ENCODE measurements around the gene KHDC4. TPM values are rescaled to one million over a fixed set of nuclear protein-coding genes. Genes with fewer than 3 reads are reported as not detected.
A peak's percentile ranks its signal among the peaks of the same experiment; 100 is the strongest.
"Not testable (repeated sequence)": the region's sequence is repeated elsewhere in the genome, so short reads cannot be mapped to it uniquely, and the experiment has no call there.

Gene KHDC4
- total RNA-seq, 1 donor from 2014 or later = 44.5 TPM

DNA sequence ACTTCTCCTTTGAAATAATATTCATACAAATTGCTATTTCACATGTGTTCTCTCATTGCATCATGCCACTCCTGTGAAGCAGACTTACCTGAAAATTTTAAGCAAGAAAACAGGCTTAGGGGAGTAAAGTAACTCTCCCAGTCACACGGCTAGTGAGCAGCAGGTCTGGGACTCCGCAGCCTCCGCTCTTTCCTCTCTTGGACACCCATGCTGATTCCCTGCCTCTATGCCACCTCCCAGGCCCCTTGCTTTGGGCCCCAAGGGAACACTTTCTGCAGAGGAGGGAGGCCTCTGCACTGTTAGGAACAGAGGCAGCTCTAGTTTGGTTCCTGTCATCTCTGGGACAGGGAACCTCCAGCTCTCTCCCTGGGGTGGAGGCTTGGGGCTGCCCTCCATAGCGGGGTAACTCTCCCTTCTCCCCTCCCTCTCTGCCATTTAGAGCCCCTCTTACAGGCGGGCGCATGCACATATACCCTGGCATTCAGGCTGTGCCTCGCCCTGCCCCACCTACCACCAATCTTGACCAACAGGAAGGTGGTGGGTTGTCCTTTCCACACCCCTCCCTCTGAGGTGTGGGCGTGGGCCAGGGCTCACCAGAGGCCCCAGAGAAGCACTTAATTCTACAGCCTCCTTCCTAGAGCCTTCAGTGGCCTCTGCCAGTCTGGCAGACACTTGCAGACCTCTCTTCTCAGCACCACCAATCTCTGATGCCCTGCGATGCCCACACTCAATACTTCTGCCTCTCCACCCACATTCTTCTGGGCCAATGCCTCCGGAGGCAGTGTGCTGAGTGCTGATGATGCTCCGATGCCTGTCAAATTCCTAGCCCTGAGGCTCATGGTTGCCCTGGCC is 7.0 kb upstream of the KHDC4 start, which contains the start of gene RXFP4:
Gene RXFP4, plus strand, starts transcription at position 646 of the 852 bp plus-strand sequence. Its CDS starts 72 bp downstream, at position 718.
- no peak for DNase-seq (ENCODE audit: low spot score)

DNA sequence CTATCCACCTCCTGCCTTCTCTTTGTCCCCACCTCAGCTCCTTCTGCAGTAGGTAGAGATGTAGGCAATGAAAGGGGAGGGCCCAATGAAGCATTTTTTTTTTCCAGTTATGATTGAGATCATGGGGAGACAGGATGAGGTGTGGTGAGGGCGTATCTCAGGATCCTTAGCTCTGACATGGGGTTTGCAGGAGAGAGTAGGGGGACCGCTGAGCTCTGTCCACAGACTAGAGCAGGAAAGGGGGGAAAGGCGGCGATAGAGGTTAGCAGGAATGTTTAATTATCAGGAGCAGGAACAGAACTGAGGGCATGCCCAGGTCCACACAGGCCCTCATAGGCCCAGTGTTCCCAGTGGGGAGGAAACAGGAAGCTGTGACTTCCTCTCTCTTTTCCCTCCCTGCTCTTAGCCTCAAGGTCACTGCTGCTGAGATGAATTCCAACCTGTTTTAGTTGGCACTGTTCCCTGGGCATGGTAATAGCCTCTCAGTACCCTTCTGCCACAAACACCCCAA is 6.3 kb upstream of the KHDC4 start:
- peak; percentile 62 for DNase-seq (ENCODE audit: low spot score)

DNA sequence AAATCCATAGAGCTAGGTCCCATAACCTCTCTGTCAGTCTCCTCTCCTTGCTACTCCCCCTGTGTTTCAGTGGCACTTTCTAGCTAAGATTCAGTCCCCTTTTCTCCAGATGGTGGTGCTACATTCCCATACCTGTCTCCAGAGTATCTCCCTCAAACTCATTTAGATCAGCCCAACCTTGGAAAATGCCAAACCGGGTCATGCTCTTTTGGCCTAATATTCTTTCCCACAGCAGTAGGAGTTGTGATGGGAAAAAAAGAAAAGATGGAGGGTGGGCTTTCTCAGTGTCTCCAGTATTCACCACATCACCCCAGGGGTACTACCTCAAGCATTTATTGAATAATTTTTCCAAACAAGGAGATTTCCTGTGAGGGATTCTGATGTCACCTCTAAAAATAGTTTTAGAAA is 4.0 kb upstream of the KHDC4 start:
- peak; percentile 45 for DNase-seq (ENCODE audit: low spot score)

DNA sequence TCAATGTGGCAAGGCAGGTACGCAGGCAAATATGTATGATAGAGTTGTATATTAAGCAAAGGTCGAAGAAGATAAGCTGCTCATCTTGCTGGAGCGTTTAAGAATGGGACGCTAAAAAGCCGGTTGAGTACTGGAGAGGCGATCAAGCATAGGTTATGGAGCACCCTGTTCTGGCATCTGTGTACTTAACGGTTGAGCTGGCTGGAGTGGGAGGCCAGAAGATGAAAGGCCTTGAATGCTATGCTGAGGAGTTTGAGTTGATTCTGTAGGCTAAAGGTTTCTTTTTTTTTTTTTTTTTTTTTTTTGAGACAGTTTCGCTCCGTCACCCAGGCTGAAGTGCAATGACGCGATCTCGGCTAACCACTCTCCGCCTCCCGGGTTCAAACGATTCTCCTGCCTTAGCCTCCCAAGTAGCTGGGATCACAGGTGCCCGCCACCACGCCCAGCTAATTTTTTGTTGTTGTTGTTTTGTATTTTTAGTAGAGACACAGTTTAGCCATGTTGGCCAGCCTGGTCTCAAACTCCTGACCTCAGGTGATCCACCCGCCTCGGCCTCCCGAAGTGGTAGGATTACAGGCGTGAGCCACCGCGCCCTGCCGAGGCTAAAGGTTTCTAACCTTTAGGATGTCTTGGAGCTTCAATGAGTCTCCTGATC is 850 bp upstream of the KHDC4 start:
- DNase-seq (ENCODE audit: low spot score) = no peak

DNA sequence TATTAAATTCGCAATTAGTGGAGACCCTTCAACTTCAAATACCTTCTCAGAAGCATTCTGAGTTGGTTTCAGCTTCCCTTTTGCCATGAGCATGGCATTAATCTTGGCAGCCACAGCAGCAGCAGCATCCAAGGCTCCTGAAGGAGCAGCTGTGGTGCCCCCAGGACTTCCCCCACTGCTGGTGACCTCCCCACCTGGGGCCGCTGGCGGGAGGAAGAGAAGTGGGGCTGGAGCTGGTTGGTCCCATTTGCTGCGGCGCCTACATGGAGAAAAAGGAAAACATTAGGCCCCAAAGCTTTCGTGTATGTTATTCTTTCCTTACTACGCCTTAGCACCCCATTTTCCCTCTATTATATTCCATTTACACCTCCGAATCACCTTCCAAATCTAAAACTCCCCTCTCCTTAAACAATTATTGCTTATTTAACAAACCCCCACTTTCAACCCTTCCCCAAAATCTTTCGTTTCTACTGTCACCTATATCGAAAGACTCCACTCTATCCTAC is 569 bp downstream of the KHDC4 start:
- DNase-seq (ENCODE audit: low spot score) = no peak

DNA sequence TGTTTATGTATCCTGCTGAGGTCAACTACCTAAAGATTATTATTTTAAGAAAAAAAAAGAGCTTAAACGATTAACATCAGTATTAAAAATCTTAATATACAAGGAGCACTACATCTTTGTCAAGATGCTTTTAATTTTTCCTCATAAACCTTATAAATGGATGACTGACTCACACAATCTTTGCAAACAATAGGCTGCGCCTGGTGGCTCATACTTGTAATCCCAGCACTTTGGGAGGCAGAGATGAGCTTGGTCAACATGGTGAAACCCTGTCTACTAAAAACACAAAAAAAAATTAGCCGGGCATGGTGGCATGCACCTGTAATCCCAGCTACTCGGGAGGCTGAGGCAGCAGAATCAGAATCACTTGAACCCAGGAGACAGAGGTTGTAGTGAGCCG is 1.7 kb downstream of the KHDC4 start:
- no peak for DNase-seq (ENCODE audit: low spot score)

DNA sequence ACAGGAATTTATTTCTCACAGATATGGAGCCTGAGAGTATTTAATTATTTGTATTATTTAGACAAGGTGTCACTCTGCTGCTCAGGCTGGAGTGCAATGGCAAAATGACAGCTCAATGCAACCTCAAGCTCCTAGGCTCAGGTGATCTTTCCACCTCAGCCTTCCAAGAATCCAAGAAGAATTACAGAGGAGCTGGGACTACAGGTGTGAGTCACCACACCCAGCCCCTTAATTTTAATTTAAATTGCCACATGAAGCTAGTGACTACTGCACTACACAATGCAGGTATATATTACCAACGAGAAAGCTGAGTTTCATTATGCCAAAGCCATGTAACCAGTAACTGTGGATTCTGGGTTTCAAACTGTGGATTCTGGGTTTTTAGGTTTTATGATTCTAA is 2.1 kb downstream of the KHDC4 start:
- no peak for DNase-seq (ENCODE audit: low spot score)

DNA sequence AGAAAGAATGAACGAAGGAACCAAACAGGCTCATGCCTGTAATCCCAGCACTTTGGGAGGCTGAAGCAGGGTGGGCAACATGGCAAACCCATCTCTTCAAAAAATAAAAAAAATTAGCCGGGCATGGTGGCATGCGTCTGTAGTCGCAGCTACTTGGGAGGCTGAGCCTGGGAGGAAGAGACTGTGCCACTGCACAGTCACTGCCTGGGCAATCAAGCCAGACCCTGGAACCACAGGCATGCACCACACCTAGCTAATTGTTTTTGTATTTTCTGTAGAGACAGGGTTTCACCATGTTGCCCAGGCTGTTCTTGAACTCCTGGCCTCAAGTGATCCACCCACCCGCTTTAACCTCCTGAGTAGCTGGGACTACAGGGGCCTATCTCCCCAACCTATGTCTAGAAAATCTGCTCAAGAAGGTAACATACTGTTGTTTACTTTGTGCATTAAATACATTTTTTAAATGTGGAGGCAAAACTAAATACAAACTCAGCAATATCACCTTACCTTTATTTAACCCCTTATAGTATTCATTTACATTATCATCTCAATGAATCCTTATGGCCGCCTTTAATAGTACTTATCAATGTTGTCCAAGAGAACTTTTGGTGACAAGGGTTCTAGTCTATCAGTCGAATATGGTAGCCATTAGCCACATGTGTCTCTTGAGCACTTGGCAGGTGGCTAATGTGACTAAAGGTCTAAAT is 2.7 kb downstream of the KHDC4 start:
- DNase-seq (ENCODE audit: low spot score) = no peak

DNA sequence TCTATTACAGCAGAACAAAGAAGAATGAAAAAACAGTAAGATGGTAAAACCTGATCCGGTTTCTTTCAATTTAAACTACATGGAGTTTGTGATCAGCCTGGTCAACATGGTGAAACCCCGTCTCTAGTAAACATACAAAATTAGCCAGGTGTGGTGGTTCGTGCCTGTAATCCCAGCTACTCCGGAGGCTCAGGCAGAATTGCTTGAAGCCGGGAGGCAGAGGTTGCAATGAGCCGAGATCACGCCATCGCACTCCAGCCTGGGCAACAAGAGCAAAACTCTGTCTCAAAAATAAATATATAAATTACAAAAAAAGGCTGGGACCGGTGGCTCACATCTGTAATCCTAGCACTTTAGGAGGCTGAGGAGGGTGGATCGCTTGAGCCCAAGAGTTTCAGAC is 3.5 kb downstream of the KHDC4 start:
- DNase-seq (ENCODE audit: low spot score) = not testable (repeated sequence)

DNA sequence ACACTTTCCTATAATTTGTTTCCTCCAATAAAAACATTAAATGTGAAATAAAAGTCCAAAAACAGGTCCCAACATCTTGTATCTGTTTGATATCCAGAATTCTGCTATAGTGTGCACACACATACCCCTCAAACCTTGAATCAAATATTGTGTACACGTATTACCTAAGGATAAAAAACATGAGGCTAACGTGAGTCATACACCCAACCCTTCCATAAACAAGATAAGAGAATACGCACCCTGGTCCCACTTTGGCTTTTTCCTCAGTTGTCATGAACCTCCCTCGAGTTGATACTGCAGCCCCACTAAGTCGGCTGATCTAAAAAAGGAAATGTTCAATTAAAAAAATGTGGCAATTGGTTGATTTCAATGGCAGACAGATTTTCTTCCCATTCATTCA is 5.2 kb downstream of the KHDC4 start:
- DNase-seq (ENCODE audit: low spot score) = no peak

DNA sequence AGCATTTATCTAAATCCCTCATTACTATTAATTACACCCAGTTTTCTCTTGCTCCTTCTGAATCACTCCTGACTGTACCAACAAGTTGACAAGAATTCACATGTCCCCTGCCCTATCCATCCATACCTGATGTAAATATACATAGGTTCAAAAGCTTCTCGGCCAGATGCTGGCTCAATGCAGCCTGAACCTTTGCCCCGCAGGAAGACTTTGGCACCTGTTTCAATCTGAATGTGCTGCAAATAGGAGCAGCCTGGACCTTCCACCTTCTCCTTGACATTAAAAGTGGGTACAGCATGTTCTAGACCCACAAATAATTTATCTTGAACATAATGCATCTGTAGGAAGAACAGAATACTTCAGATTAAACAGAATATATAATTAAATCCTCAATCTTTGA is 8.7 kb downstream of the KHDC4 start:
- DNase-seq (ENCODE audit: low spot score) = no peak

DNA sequence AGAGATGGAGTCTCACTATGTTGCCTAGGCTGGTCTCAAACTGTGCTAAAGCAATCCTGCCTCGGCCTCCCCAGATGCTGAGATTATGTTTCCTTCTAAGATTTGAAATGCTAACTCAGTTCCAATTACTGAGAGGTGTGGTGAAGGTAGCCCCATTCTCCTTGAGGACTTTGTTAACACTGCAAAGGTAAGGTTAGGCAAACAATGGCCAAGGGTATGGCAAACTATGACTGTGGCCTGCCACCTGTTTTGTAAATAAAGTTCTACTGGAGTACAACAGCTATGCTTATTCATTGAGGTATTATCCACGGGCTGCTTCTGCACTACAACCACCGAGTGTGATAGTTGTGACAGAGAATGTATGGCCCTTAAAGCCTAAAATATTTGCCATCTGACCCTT is 13.5 kb downstream of the KHDC4 start:
- no peak for DNase-seq (ENCODE audit: low spot score)

DNA sequence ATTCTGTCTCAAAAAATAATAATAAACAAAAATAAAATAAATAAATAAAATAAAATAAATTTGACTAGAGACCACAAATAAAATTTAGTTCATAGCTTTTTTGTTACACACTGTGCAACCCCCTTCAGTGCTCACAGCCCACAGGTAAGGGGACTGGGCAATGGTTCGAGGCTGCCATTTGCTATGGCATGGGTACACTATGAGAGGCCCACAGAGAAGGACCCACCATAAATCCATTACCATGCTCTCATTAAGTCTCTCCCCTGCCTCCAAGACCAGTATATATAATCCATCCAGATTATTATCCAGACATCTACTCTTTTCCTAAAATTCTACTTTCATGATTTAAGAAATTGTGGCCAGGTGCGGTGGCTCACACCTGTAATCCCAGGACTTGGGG is 14.4 kb downstream of the KHDC4 start:
- no peak for DNase-seq (ENCODE audit: low spot score)

DNA sequence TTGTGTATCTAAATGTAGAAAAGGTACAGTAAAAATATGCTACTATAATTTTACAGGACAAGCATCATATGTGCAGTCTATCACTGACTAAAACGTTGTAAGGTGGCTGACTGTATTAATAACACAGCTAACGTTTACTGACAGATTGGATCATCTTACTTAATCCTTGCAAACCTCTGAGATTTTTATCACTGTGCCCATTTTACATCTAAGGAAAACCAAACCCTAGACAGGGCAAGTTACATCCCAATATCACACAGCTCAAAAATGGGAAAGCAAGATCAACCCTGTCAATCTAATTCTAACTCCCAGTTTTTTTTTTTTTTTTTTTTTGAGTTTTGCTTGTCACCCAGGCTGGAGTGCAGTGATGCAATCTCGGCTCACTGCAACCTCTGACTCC is 15.6 kb downstream of the KHDC4 start:
- no peak for DNase-seq (ENCODE audit: low spot score)

DNA sequence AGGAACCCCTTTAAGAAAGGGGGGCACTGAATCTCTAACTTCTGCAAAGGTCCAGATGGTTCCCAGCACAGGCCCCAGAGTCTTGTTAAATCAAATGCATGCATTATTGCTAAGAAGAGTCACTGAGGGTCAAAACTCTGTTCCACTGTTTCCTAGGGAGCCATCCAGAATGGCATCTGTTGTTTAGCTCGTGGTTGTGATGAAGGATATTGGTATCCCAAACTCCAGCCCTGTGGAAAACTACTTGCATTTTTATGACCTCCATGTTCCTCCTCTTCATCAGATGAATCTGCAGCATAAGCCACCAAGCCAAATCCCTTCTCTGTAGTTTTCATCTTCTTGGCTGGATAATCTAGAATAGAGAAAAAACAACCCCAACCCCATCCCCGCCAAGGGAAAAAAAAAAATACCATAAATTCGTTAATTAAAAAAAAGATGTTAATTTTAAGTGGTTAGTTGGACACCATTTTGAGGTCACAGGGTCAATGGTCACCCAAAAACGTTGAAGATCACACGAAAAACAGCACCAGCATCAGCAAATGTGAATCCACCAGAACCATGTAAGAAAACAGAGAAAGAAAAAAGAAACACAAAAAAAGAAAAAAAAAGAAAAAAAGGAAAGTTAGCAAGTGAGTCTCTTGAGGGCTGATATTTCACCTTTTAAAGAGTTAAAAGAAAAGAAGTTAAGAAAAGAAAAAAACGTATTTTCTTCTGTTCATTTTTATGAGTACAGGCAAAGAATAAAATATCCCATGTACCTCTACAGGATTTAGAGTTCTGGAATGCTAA is 20.1 kb downstream of the KHDC4 start:
- no peak for DNase-seq (ENCODE audit: low spot score)

DNA sequence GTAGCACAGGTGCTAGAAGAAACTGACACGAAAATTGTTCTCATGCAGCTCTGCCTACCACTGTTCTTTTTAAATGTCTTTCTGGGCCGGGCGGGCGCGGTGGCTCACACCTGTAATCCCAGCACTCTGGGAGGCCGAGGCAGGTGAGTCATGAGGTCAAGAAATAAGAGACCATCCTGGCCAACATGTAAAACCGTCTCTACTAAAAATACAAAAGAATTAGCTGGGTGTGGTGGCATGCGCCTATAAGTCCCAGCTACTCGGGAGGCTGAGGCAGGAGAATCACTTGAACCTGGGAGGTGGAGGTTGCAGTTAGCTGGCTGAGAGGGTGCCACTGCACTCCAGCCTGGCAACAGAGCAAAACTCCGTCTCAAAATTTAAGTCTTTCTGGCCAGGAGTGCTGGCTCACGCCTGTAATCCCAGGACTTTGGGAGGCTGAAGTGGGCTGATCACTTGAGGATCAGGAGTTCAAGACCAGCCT is 22.1 kb downstream of the KHDC4 start:
- no peak for DNase-seq (ENCODE audit: low spot score)

DNA sequence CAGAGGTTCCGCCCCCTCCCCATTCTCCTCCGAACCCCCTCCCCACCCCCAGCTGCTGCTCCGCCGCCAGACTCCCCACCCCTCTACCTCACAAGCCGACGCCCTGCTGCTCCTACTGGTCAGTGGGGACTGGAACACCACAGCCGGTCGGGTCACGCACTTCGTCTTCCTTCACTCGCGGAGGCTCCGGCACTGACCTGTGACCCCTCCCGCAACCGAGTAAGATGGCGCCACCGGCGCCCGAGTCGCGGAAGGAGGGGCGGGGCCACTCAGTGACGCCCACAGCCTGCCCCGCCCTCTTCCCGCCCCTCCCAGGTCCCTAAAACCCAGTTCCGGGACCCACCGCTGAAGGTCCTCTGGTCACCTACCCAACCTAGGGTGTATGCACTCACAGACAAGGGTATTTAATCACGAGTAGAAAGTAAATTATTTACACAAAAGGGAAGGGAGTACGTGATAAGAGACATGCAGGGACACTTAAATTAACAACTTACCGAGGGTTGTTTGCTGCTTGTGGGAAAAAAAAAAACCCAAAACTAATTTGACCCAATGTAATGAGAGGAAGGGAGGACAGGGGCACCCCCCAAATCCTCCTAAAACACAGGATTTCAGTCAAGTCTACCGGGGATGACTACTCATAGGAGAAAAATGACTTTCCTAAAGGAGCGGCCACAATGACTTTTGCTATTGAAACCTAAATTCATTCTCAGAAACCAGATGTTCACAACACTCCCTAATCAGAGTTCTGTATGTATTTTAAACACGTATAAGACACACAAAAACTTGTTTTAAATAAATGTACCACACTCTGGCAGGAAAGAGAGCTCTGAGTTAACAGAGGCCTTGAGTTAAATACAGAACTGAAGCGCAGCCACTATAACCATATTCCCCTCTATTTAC is 22.8 kb downstream of the KHDC4 start, which contains the start of gene RIT1:
Gene RIT1, minus strand, starts transcription at position 194 of the 900 bp plus-strand sequence. CDS start 588 bp downstream, outside the sequence.
- DNase-seq (ENCODE audit: low spot score) = peak; percentile 89

DNA sequence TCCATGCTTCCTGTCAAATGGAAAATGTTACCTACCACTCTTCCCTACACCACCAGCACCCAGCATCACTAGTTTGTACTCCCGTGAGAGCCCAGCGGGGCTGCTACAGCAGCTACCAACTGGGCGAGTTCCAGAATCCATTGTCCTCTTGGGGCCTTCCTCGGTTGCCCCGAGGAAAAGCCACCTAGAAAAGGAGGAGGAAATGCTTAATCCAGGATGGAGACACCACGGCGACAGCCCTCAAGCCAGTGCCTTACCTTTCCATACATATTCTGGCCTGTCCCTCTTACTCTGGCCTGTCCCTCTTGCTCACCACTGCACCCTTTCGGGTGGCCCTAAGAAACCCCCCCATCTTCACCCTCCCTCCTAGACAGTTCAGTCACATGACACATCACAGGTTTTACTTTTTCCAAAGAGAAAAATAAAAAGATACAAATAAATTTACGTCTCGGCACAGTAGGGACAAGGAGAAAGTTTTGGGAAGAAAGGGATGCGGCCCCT is 23.5 kb downstream of the KHDC4 start:
- DNase-seq (ENCODE audit: low spot score) = peak; percentile 17

DNA sequence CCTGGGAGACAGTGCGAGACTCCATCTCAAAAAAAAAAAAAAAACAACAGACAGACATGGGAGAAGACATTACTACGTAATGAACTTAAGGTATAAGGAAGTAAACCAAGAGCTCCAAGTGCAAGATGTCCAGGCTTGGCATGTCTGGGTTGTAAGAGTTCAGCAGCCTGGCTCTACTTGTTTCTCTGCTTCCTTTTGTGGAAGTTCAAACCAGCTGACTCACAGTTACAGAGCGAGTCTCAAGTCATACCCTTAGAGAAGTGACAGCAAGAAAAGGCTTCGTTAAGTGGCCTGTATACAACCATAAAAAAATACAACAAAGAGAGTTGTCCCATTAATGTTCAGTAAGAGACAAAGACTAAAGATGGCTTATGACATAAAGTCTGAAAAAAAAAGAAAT is 24.3 kb downstream of the KHDC4 start:
- DNase-seq (ENCODE audit: low spot score) = peak; percentile 58

DNA sequence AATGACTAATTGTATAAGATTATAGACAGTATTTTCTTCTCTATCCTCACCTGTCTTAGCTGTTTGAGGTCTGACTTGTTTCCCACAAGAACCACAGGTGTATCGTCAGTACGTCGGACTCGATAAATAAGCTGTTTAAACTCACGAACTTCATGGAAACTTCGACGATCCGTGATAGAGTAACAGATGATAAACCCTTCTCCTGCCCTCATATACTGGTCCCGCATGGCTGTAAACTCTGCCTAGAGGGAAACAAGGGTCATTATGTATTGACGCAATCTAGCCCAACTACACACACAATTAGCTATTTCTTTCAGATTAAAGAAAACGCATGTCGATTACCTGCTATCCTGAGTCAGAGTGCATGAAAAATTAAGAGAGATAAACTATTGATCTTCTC is 30.0 kb downstream of the KHDC4 start:
- no peak for DNase-seq (ENCODE audit: low spot score)

All from mucosa of gallbladder (tissue), 1 donor.